Fibroblast of the aortic adventitia (primary cell): ENCODE measurements around the gene DCUN1D5. TPM values are rescaled to one million over a fixed set of nuclear protein-coding genes. Genes with fewer than 3 reads are reported as not detected.
A peak's percentile ranks its signal among the peaks of the same experiment; 100 is the strongest.

Experiments used
- DNase-seq: peaks from one replicate; pipeline ENCODE4 v3.0.0-alpha.2; 2010; ENCODE audit warnings: low read depth
- H3K4me3 ChIP-seq: 2 replicates; pipeline ENCODE4 v1.5.1; 2011; ENCODE audit warnings: low read depth, mild to moderate bottlenecking, control low read depth, low read length, moderate library complexity
- total RNA-seq: library from RNA; depleted of rRNA; stranded (reverse); fragments of >200 nt; gene quantifications from 2 replicates; pipeline ENCODE4 v1.2.3, GENCODE V29; 2012; ENCODE audit warnings: low replicate concordance
- TF ChIP-seq, protein P1 (sequence below): IDR thresholded peaks from 2 replicates; pipeline ENCODE4 v1.5.1; 2011; ENCODE audit warnings: mild to moderate bottlenecking, low read length, control low read depth, inconsistent platforms; ENCODE audit not compliant: insufficient read depth

DCUN1D5 gene
- total RNA-seq, 1 donor: 55.9 TPM

DNA sequence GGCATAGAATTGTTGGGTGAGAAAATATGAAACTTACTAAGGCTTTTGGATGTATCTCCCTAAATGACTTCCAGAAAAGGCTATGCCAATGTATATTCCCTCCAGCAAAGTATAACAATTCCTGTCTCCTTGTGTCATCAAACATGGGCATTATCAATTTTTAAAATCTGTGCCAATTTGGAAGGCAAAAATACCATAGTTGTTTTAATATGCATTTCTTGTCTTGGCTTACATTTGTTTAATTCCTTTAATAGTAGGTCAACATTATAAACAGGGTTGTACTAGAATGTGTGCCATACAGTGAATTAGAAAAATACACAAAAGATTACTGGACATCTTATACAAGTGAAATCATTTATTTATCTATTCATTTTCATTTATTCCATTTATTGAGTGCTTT, 41.6 kb downstream of the DCUN1D5 start:
- no peak overlapping the region for H3K4me3 ChIP-seq
- DNase-seq: no peak
- TF ChIP-seq, protein P1, sequence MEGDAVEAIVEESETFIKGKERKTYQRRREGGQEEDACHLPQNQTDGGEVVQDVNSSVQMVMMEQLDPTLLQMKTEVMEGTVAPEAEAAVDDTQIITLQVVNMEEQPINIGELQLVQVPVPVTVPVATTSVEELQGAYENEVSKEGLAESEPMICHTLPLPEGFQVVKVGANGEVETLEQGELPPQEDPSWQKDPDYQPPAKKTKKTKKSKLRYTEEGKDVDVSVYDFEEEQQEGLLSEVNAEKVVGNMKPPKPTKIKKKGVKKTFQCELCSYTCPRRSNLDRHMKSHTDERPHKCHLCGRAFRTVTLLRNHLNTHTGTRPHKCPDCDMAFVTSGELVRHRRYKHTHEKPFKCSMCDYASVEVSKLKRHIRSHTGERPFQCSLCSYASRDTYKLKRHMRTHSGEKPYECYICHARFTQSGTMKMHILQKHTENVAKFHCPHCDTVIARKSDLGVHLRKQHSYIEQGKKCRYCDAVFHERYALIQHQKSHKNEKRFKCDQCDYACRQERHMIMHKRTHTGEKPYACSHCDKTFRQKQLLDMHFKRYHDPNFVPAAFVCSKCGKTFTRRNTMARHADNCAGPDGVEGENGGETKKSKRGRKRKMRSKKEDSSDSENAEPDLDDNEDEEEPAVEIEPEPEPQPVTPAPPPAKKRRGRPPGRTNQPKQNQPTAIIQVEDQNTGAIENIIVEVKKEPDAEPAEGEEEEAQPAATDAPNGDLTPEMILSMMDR: no peak

- TF ChIP-seq, protein P1: no peak
- DNase-seq: peak; percentile 11
- H3K4me3 ChIP-seq: no peak overlapping the region
Measured at GRCh38 chr11:103047837-103048236, 44.1 kb downstream of the DCUN1D5 start.

DNA sequence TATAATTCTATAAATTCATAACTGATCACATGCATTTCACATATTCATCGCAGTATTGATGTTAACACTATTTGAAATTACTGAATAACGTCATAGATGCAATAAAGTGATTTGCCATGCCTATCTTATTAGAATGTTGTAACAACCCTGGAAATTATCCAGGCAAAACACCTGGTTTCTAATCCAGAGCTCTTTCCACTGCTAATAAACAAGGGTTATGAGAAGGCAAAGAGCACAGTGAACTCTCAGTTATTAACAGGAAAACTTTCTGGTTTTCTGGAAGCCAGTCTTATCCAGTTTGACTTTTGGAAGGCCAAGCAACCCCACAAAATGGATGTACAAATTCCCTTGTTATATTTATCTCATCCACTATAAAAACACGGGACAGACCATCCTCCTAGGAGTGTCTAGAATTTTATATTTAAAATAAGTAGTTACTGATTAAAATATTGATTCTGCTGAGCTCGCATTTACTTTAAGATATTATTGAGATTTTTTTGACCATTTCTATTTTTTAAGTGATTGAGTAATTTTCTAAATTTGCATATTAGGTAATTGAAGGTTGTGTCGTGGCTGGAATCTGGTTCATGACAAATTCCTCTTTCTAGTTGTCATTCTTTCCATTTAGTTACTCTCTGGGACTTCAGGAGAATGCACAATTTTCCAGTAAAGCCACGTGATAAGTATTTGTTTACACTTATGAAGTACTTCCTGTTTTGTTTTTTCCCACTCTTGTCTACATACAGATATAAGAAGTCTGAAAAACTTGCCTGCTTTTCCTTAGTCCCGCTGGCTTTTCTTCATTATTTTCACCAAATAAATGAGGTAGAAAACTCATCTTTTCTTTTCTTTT, 47.9 kb downstream of the DCUN1D5 start:
- TF ChIP-seq, protein P1: no peak
- no peak for DNase-seq
- no peak overlapping the region for H3K4me3 ChIP-seq

GRCh38 chr11:103042161-103042560, 49.8 kb downstream of the DCUN1D5 start:
- no peak for DNase-seq
- TF ChIP-seq, protein P1: no peak
- no peak overlapping the region for H3K4me3 ChIP-seq

- no peak overlapping the region for H3K4me3 ChIP-seq
- TF ChIP-seq, protein P1: peak; percentile 63
- DNase-seq: peak; percentile 85
Measured at GRCh38 chr11:103035791-103036434, 56.0 kb downstream of the DCUN1D5 start.

DNA sequence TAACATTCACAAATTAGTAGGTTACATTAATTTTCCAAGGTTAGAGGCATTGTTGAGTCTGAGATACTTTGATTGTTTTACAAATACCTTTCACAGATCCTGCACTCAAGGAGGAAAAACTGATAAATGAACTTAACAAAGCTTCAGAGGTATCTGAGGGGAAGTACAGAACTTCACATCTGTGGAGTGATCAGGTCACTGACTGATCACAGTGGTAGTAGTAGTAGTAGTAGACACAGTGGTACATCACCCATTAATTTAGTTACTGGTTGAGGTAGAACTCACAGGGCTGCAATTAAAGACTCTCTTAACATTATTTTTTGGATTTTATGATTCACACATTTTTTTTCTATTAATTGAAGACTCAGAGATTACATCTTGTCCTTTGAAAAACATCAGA, 56.7 kb downstream of the DCUN1D5 start:
- TF ChIP-seq, protein P1: no peak
- DNase-seq: no peak
- H3K4me3 ChIP-seq: no peak overlapping the region
